Panc1 (cell line): ENCODE results near the gene GHITM. TPM values are rescaled to one million over a fixed set of nuclear protein-coding genes. Genes with fewer than 3 reads are reported as not detected.

ENCODE experiments used
- ATAC-seq: fragments of 200-7000 bp; cut with Tn5 transposase; 2 replicates; pipeline ENCODE4 v1.9.1; 2020; ENCODE audit warnings: mild to moderate bottlenecking, moderate library complexity
- BruUV-seq: library from RNA; stranded (reverse); fragments of 400-500 nt; replicated peaks from 2 replicates; lab custom pipeline; 2021; lab: Mats Ljungman, UMichigan
- CTCF ChIA-PET: fragments of 300-600 bp; sonication (Branson Sonifier 250); formaldehyde crosslinking; loops from one replicate; lab custom pipeline; 2022; ENCODE audit warnings: antibody characterized with exemption; lab: Charles Lee
- POLR2A ChIA-PET: fragments of 300-600 bp; sonication (Branson Sonifier 250); formaldehyde crosslinking; loops from one replicate; lab custom pipeline; 2022; ENCODE audit warnings: antibody characterized with exemption; lab: Charles Lee
- DNase-seq: peaks from one replicate; pipeline ENCODE4 v3.0.0-alpha.2; 2010; ENCODE audit warnings: low read depth, low spot score
- H3K27ac ChIP-seq: 2 replicates; pipeline ENCODE4 v1.5.1; 2011; ENCODE audit warnings: mild to moderate bottlenecking, low read length, inconsistent platforms
- H3K27me3 ChIP-seq: fragments of 200-500 bp; sonication (Bioruptor generic); 2 replicates; pipeline ENCODE4 v1.6.0; 2014; ENCODE audit warnings: low read length, inconsistent platforms; ENCODE audit not compliant: control insufficient read depth, insufficient read depth
- H3K36me3 ChIP-seq: fragments of 200-500 bp; sonication (Bioruptor generic); 2 replicates; pipeline ENCODE4 v1.5.1; 2014; ENCODE audit warnings: inconsistent platforms, mild to moderate bottlenecking, low read length, moderate library complexity; ENCODE audit not compliant: control insufficient read depth, insufficient read depth
- H3K4me1 ChIP-seq: 2 replicates; pipeline ENCODE4 v1.5.1; 2011; ENCODE audit warnings: inconsistent platforms, mild to moderate bottlenecking, low read length, moderate library complexity; ENCODE audit not compliant: control insufficient read depth, insufficient read depth
- H3K4me3 ChIP-seq, 2 experiments: 2 replicates each; pipeline ENCODE4 v1.5.1; 2011 to 2012; ENCODE audit warnings: low read depth in 2 of 2, low read length in 2 of 2, mild to moderate bottlenecking in 2 of 2, inconsistent platforms in 1 of 2, moderate library complexity in 1 of 2
- H3K9me3 ChIP-seq: fragments of 200-500 bp; sonication (Bioruptor generic); 2 replicates; pipeline ENCODE4 v1.5.1; 2014; ENCODE audit warnings: low read depth, mild to moderate bottlenecking, inconsistent platforms, low read length, moderate library complexity; ENCODE audit not compliant: control insufficient read depth, insufficient read depth
- CTCF ChIP-seq: fragments of 450-650 bp; IDR thresholded peaks from 2 replicates; pipeline ENCODE4 v1.5.1; 2017; ENCODE audit warnings: mild to moderate bottlenecking
- POLR2AphosphoS5 ChIP-seq: IDR thresholded peaks from 2 replicates; pipeline ENCODE4 v1.6.1; 2012; ENCODE audit warnings: mild to moderate bottlenecking, low read depth, low read length, moderate library complexity
- REST ChIP-seq, 2 experiments: IDR thresholded peaks; 2 replicates each; pipeline ENCODE4 v1.6.1; 2011 to 2012; ENCODE audit warnings: low read depth in 2 of 2, control low read depth in 1 of 2, low read length in 1 of 2, mild to moderate bottlenecking in 1 of 2, moderate library complexity in 1 of 2; ENCODE audit not compliant: insufficient read depth in 1 of 2
- SIN3A ChIP-seq: IDR thresholded peaks from 2 replicates; pipeline ENCODE4 v1.6.1; 2012; ENCODE audit warnings: low read depth, mild to moderate bottlenecking, low read length, moderate library complexity, borderline replicate concordance; ENCODE audit not compliant: insufficient read depth
- TCF7L2 ChIP-seq: IDR thresholded peaks from 2 replicates; pipeline ENCODE4 v1.6.1; 2011; ENCODE audit warnings: mild to moderate bottlenecking, low read depth, low read length, inconsistent platforms
- in situ Hi-C: cut with HindIII; loops from 2 replicates; pipeline ENCODE4 v1.10.0; 2016; ENCODE audit warnings: low sequenced_read_pairs, low pct_unique_long_range_greater_than_20kb
- intact Hi-C: fragments of 100-400 bp; cut with micrococcal nuclease; formaldehyde crosslinking; loops from one replicate; pipeline ENCODE4 v1.10.0; 2022; ENCODE audit not compliant: unreplicated experiment
- total RNA-seq: library from RNA; stranded (reverse); gene quantifications from one replicate; pipeline ENCODE4 v1.2.1, GENCODE V29; 2021; ENCODE audit not compliant: unreplicated experiment

GHITM gene
- total RNA-seq, 1 experiment from 2014 or later, result 188 TPM

GRCh38 chr10:84198206-84198915, 59.1 kb downstream of the GHITM start:
- in situ Hi-C loops (no loop called here), intact Hi-C loops (no loop called here)
- TF ChIP-seq SIN3A, result no peak
- TF ChIP-seq TCF7L2, result no peak
- no peak for TF ChIP-seq REST (IDR thresholded peaks at IDR 0.05; ENCODE audit: insufficient read depth in 1 of 2, low read depth in 2 of 2, low read length in 1 of 2)
- TF ChIP-seq CTCF, result no peak
- TF ChIP-seq POLR2AphosphoS5, result no peak
- BruUV-seq, result no TSS peak
- ChIA-PET POLR2A (no interaction called here), CTCF (no interaction called here)
- DNase-seq (no peak), ATAC-seq (no peak)
- H3K4me3 ChIP-seq, result no peak overlapping the region
- no peaks in the 10 kb centered on the region for H3K36me3 ChIP-seq
- H3K4me1 ChIP-seq, result peaks cover 13% of the 10 kb centered on the region
- no peaks in the 10 kb centered on the region for H3K9me3 ChIP-seq
- peaks cover 38% of the 10 kb centered on the region for H3K27me3 ChIP-seq
- H3K27ac ChIP-seq, result no peak overlapping the region

GRCh38 chr10:84200537-84201243, 61.4 kb downstream of the GHITM start:
- CTCF ChIA-PET, result no interaction called here
- BruUV-seq, result no TSS peak
- peaks cover 25% of the 10 kb centered on the region for H3K27me3 ChIP-seq
- H3K27ac ChIP-seq, result no peak overlapping the region
- H3K4me3 ChIP-seq, result no peak overlapping the region
- ATAC-seq (no peak), DNase-seq (no peak)
- TF ChIP-seq CTCF, result no peak
- TF ChIP-seq SIN3A, result no peak
- TF ChIP-seq TCF7L2, result no peak
- TF ChIP-seq POLR2AphosphoS5, result no peak
- no peak for TF ChIP-seq REST (IDR thresholded peaks at IDR 0.05; ENCODE audit: insufficient read depth in 1 of 2, low read depth in 2 of 2, low read length in 1 of 2)
- no peaks in the 10 kb centered on the region for H3K36me3 ChIP-seq
- no peaks in the 10 kb centered on the region for H3K9me3 ChIP-seq
- POLR2A ChIA-PET, result no interaction called here
- in situ Hi-C loops, result no loop called here
- intact Hi-C loops, result no loop called here
- peaks cover 6% of the 10 kb centered on the region for H3K4me1 ChIP-seq
